ENCODE data around the gene SSTR4.
"Not testable (repeated sequence)": the region's sequence is repeated elsewhere in the genome, so short reads cannot be mapped to it uniquely, and the experiment has no call there.

SSTR4 gene

DNA sequence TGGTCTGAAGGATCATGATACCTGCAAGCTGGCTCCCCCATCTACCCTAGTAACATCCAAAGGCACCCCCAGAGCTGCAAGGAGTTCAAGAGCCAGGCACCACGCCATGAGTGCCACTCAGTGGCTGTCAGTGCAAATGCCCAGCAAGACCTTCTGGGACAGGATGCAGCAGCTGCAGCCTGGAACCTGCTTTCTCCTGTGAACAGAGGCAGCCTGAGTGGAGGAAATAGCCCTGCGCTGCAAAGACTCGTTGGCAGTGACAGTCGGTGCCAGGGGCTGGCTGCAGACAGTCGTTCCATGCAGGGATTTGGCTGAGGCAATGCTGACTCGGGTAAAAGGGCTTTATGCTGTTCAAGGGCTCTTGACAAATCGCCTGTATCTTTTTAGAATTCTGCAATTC lies 15.7 kb upstream of the SSTR4 start:
- no peak for DNase-seq

DNA sequence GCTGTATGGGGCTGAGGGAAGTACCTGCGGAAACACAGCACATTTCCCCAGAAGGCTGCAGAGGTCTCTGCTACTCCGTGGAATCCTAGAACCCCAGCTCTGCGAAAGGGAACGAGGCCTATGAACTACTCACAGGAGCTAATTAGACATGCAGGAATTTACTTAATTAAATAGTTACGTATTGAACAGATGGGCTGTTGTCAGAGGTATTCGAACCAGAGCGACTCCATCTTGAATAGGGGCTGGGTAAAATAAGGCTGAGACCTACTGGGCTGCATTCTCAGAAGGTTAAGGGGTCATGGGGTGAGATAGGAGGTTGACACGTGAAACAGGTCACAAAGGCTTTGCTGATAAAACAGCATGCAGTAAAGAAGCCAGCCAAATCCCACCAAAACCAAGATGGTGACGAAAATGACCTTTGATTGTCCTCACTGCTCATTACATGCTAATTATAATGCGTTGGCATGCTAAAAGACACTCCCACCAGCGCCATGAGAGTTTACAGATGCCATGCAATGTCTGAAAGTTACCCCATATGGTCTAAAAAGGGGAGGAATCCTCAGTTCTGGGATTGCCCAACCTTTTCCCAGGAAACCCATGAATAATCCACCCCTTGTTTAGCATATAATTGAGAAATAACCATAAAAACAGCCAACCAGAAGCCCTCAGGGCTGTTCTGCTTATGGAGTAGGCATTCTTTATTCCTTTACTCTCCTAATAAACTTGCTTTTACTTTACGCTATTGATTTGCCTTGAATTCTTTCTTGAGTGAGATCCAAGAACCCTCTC lies 14.7 kb upstream of the SSTR4 start:
- no peak for DNase-seq

DNA sequence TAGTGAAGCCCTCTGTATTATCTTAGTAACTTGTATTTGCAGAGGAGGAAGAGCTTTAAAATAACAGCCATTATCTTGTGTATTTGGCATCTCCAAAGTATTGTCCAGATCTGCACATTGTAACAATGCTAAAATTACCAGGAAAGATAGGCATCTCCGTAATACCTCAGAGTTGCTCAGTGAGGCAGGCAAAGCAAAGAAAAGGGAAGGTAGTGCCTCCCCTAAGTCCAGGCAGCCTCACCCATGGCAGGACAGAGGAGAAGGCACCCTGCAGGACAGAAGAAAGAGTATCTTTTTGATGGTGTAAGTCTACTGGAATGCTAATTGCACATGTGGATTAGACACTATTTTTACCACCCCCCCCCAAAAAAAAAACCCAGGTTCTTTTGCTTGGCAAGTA lies 13.6 kb upstream of the SSTR4 start:
- DNase-seq: no peak

- no peak for DNase-seq
Observed at GRCh38 chr20:23021951-23022350, 13.2 kb upstream of the SSTR4 start.

GRCh38 chr20:23022849-23023248 lies 12.3 kb upstream of the SSTR4 start:
- no peak for DNase-seq

DNA sequence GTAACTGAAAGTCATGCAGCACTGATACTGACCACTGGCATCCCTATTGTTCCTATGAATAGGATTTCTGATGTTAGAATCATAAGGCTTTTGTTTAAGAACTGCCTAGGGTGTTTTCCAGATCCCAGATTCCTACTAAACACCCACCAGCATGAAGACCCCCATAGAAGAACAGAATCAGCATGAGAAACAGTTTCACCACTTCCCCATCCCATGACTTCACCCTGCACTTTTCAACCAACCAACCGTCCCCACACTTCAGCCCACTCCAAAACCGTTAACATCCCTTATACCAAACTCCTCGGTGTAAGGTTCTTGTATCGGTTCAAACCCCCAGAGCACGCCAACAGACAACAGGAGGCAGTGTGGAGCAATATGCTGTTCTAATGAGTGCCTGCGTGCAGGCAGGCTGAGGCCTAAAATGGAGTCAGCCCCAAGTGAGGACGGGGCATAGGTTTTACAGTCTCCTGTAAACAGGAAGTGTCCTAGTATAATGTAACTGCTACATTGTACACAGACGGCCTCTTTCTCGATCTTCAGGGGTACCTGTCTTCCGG lies 11.4 kb upstream of the SSTR4 start:
- no peak for DNase-seq

- no peak for DNase-seq
Observed at GRCh38 chr20:23024701-23025100, 10.4 kb upstream of the SSTR4 start.

GRCh38 chr20:23025503-23025902 lies 9.6 kb upstream of the SSTR4 start:
- DNase-seq: not testable (repeated sequence)

- DNase-seq: no peak
Observed at GRCh38 chr20:23027721-23028120, 7.4 kb upstream of the SSTR4 start.

DNA sequence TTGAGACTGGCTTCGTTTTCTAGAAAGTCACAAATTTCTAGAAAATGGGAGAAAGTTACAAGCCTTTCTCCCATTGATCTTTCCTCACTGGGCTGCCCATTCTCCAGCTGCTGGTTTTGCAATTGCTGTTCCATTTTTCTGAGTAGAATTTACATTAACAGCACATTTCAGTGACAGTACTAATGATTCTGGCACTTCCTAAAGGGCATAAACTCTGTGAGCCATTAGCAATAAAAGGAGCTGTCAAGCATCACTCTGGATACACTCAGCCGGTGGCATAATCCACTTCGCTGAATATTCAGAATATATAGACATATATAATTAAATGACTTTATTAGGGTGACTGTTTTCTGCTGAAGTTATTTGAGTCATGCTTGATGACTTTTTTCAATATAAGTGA lies 6.7 kb upstream of the SSTR4 start:
- no peak for DNase-seq

- DNase-seq: no peak
Observed at GRCh38 chr20:23029324-23029723, 5.8 kb upstream of the SSTR4 start.

- no peak for DNase-seq
Observed at GRCh38 chr20:23031346-23031745, 3.8 kb upstream of the SSTR4 start.

- no peak for DNase-seq
Observed at GRCh38 chr20:23032056-23032749, 2.9 kb upstream of the SSTR4 start.

DNA sequence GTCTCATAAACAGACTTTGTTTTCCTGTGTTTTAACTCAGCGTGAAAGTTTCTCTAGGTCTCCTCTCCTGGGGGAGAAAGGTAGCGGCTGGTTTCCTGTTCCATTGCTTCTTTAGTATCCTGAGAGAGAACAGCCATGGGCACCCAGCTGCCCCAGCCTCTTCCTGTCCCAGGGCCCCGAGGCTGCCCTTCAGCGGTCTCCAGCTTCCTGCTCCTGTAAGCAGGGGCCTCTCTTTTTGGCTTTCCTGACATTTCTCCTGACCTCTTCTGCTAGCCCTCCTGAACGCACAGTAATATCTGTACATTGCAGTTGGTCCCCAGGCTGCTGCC lies 2.4 kb upstream of the SSTR4 start:
- DNase-seq: no peak

DNA sequence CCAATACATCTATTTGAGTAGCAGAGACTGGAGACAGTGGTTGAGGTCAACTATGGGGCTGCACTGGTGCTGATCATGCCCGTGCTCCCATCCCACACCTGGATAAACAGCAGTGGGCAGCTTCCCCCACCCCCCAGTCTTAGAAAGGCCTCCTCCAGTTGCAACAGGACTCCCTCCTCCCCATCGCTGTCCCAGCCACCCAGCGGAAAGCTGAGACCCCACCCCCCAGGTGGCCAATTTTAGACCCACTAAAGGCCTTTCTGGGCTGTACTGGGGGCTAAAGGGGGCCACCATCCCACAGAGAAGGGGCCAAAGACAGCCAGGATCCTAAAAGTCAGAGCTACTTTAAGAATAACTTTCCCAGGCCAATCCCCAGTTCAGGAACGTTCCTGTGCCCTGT lies 1.2 kb upstream of the SSTR4 start:
- DNase-seq: no peak

DNA sequence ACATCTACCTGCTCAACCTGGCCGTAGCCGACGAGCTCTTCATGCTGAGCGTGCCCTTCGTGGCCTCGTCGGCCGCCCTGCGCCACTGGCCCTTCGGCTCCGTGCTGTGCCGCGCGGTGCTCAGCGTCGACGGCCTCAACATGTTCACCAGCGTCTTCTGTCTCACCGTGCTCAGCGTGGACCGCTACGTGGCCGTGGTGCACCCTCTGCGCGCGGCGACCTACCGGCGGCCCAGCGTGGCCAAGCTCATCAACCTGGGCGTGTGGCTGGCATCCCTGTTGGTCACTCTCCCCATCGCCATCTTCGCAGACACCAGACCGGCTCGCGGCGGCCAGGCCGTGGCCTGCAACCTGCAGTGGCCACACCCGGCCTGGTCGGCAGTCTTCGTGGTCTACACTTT lies 619 bp downstream of the SSTR4 start:
- DNase-seq: no peak

DNA sequence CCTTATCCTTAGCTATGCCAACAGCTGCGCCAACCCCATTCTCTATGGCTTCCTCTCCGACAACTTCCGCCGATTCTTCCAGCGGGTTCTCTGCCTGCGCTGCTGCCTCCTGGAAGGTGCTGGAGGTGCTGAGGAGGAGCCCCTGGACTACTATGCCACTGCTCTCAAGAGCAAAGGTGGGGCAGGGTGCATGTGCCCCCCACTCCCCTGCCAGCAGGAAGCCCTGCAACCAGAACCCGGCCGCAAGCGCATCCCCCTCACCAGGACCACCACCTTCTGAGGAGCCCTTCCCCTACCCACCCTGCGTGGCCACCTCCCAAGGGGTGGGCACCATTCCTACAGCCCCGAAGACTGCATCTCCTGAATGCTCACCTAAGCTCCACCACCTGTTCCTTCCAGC lies 1.3 kb downstream of the SSTR4 start:
- no peak for DNase-seq

DNA sequence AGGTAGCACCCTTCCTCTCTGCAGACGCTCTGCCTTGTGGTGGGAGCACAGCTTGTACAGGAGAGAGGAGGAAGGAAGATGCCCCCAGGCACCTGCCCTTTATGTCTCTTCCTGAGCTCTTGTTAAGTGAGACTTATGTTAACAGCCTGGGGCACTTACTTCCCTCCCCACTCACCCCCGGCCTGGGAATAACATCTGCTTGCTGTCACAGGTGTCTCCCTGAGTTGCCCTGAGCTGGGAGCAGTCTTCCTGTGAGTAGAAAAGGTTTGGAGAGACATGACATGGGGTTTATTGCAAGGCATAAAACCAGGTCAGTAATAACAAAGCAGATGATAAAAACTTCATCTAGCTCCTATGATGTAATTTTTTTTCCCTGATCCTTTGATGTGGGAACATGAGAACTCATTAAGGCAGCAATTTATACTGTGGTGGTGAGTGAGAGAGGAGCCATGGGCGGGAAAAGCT lies 1.9 kb downstream of the SSTR4 start:
- DNase-seq: no peak

DNA sequence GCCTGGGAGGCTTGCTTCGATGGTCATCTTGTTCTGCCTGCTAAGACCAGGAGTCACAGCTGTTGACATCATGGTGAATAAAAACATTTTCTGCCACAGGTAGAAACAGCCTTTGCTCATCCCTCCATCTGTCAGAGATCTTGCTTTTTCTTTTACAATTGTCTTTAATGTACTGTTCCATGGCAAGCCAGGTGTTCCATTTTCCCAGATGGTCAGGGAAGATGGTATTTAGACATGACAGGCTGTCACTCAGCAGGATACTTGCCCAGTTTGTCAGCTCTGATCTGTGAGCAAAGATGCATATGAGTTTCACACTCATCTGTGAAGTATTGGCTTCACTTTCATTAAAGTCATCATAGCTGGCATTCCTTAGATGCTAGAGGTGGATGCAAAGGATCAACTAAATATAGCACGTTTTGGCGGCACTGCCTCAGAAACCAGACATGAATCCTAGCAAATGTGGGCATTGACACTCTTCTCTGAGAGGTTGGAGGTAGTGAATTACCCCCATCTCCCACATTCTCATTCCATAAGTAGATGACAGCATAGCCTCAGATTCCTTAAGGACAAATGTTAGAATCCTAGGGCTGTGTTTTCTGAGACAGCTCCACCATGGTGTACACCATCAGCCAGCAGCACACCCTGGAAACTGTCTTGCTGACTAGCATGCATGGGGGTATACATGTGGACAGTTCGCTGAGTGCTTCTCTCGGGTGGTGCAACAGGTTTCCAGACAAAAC lies 4.2 kb downstream of the SSTR4 start:
- DNase-seq: no peak

GRCh38 chr20:23039885-23040508 lies 4.9 kb downstream of the SSTR4 start:
- no peak for DNase-seq

GRCh38 chr20:23042270-23042669 lies 7.2 kb downstream of the SSTR4 start:
- DNase-seq: no peak

- no peak for DNase-seq
Observed at GRCh38 chr20:23043376-23043775, 8.3 kb downstream of the SSTR4 start.

DNA sequence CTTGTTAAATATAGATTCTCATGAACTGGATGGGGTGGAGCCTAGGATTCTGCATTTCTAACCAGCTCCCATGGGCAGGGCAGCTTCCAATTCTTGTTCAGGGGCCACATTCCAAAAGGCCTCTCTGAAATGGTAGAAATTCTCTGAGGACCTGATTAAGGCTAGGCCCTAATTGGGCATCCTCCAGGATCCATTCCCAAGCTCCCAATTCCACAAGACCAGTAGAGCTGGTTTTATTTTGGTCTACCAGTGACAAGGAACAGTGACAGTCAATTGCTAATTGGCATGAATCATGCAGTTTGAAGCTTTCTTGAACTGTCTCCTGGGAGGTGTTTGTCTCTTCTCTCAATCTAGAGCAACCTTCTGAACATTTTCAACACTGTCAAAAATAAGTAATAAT lies 11.3 kb downstream of the SSTR4 start:
- no peak for DNase-seq

Measured in NCI-H524 treated with DMSO at 0.1 percent for 48 hours (cell line).